HG03457 (cell line): ENCODE data around the gene TBX2.
"Not testable (repeated sequence)": the region's sequence is repeated elsewhere in the genome, so short reads cannot be mapped to it uniquely, and the experiment has no call there.

Experiments used
- ATAC-seq: cut with Tn5 transposase; IDR thresholded peaks from one replicate; pipeline ENCODE4 v1.9.1; 2021; ENCODE audit warnings: moderate number of reproducible peaks; ENCODE audit not compliant: unreplicated experiment

TBX2 gene

GRCh38 chr17:61399131-61400065 lies at the start of gene TBX2:
Gene TBX2 (plus strand): TSS chr17:61399843. CDS start chr17:61400177, 334 bp downstream.
- ATAC-seq, result no peak

- ATAC-seq, result no peak
Observed at GRCh38 chr17:61351745-61352407, 47.8 kb upstream of the TBX2 start.

- ATAC-seq, result no peak
Observed at GRCh38 chr17:61352408-61352770, 47.3 kb upstream of the TBX2 start.

- ATAC-seq, result no peak
Observed at GRCh38 chr17:61352781-61353491, 46.7 kb upstream of the TBX2 start.

GRCh38 chr17:61353615-61354014 lies 46.0 kb upstream of the TBX2 start:
- ATAC-seq, result no peak

- ATAC-seq, result no peak
Observed at GRCh38 chr17:61354895-61355874, 44.5 kb upstream of the TBX2 start.

GRCh38 chr17:61357061-61357460 lies 42.6 kb upstream of the TBX2 start:
- ATAC-seq, result not testable (repeated sequence)

GRCh38 chr17:61359513-61359912 lies 40.1 kb upstream of the TBX2 start:
- not testable (repeated sequence) for ATAC-seq

- no peak for ATAC-seq
Observed at GRCh38 chr17:61360318-61360943, 39.2 kb upstream of the TBX2 start.

GRCh38 chr17:61361084-61361483 lies 38.6 kb upstream of the TBX2 start:
- no peak for ATAC-seq

- ATAC-seq, result no peak
Observed at GRCh38 chr17:61362396-61362795, 37.2 kb upstream of the TBX2 start.

GRCh38 chr17:61362852-61363600 lies 36.6 kb upstream of the TBX2 start:
- no peak for ATAC-seq

- no peak for ATAC-seq
Observed at GRCh38 chr17:61363601-61364462, 35.8 kb upstream of the TBX2 start.

- ATAC-seq, result no peak
Observed at GRCh38 chr17:61364463-61364846, 35.2 kb upstream of the TBX2 start.

GRCh38 chr17:61366076-61366714 lies 33.4 kb upstream of the TBX2 start:
- no peak for ATAC-seq

- no peak for ATAC-seq
Observed at GRCh38 chr17:61366715-61367413, 32.8 kb upstream of the TBX2 start.
